Endothelial cell of umbilical vein (primary cell): ENCODE data around the gene SMIM31. TPM values are rescaled to one million over a fixed set of nuclear protein-coding genes. Genes with fewer than 3 reads are reported as not detected.

Experiments
- BruUV-seq: library from RNA; stranded (reverse); fragments of 400-500 nt; replicated peaks from 2 replicates; lab custom pipeline; 2021; lab: Mats Ljungman, UMichigan
- CTCF ChIA-PET: fragments of 300-600, 350-600 bp; sonication (Branson Sonifier 250); formaldehyde crosslinking; loops from one replicate; lab custom pipeline; 2021; ENCODE audit warnings: antibody characterized with exemption, inconsistent platforms; lab: Charles Lee
- POLR2A ChIA-PET: fragments of 300-600, 350-600 bp; sonication (Branson Sonifier 250); formaldehyde crosslinking; loops from one replicate; lab custom pipeline; 2021; ENCODE audit warnings: antibody characterized with exemption, inconsistent platforms; lab: Charles Lee
- DNase-seq: peaks from one replicate; pipeline ENCODE4 v3.0.0-alpha.2; 2011; ENCODE audit warnings: low read depth, low spot score
- FAIRE-seq: peaks from 2 replicates; lab custom pipeline; 2011; peaks lifted over from hg19 to GRCh38; lab: Jason Lieb, UNC
- H2AFZ ChIP-seq: 2 replicates; pipeline ENCODE4 v1.6.0; 2012; ENCODE audit warnings: low read depth, low read length, control low read depth, inconsistent platforms
- H3K27ac ChIP-seq: 2 replicates; pipeline ENCODE4 v1.5.1; 2011; ENCODE audit warnings: low read depth, mild to moderate bottlenecking, control low read depth, low read length, moderate library complexity; ENCODE audit not compliant: insufficient read depth
- H3K27me3 ChIP-seq, 2 experiments: 2 replicates each; pipeline versions ENCODE4 v1.6.0 to v1.6.1; 2011; ENCODE audit warnings: low read length in 2 of 2, mixed read lengths in 1 of 2; ENCODE audit not compliant: control insufficient read depth in 2 of 2, insufficient read depth in 2 of 2
- H3K36me3 ChIP-seq, 2 experiments: 2 replicates in 1 of 2; 3 replicates in 1 of 2; pipeline ENCODE4 v1.5.1; 2011; ENCODE audit warnings: low read length in 2 of 2, mild to moderate bottlenecking in 1 of 2, moderate library complexity in 1 of 2; ENCODE audit not compliant: control insufficient read depth in 2 of 2, insufficient read depth in 2 of 2; ENCODE audit errors: extremely low read depth in 1 of 2
- H3K4me1 ChIP-seq: 3 replicates; pipeline ENCODE4 v1.5.1; 2011; ENCODE audit warnings: mild to moderate bottlenecking, low read length; ENCODE audit not compliant: control insufficient read depth, insufficient read depth; ENCODE audit errors: extremely low read depth
- H3K4me2 ChIP-seq: 2 replicates; pipeline ENCODE4 v1.6.1; 2011; ENCODE audit warnings: low read length, control low read depth, mixed read lengths; ENCODE audit not compliant: insufficient read depth
- H3K4me3 ChIP-seq, 3 experiments: fragments of 200-600 bp in 1 of 3; sonication (generic), shearing (Covaris generic) in 1 of 3; replicated peaks in 1 of 3; 2 replicates each; pipeline ENCODE4 v1.5.1; 2011 to 2016; ENCODE audit warnings: control low read depth in 3 of 3, low read length in 3 of 3, mild to moderate bottlenecking in 2 of 3, inconsistent platforms in 1 of 3, low read depth in 1 of 3, moderate library complexity in 1 of 3; ENCODE audit not compliant: insufficient read depth in 1 of 3
- H3K79me2 ChIP-seq: 2 replicates; pipeline ENCODE4 v1.6.0; 2012; ENCODE audit warnings: low read length, inconsistent platforms; ENCODE audit not compliant: control insufficient read depth, insufficient read depth
- H3K9ac ChIP-seq: replicated peaks from 2 replicates; pipeline ENCODE3; 2011; ENCODE audit warnings: low read length, control low read depth; ENCODE audit not compliant: insufficient read depth; ENCODE audit errors: extremely low read depth
- H3K9me1 ChIP-seq: replicated peaks from 3 replicates; pipeline ENCODE4 v1.6.0; 2011; ENCODE audit warnings: mild to moderate bottlenecking, low read length; ENCODE audit not compliant: control insufficient read depth, insufficient read depth; ENCODE audit errors: extremely low read depth
- H3K9me3 ChIP-seq: replicated peaks from 2 replicates; pipeline ENCODE4 v1.5.1; 2012; ENCODE audit warnings: low read length, inconsistent platforms; ENCODE audit not compliant: control insufficient read depth, insufficient read depth
- H4K20me1 ChIP-seq: replicated peaks from 2 replicates; pipeline ENCODE3; 2011; ENCODE audit warnings: mild to moderate bottlenecking, low read length; ENCODE audit not compliant: control insufficient read depth, insufficient read depth; ENCODE audit errors: extremely low read depth
- CTCF ChIP-seq, 2 donors: IDR thresholded peaks; 1 replicate in 1 of 2; 2 replicates in 1 of 2; pipeline ENCODE4 v1.5.1; 2011; ENCODE audit warnings: low read length in 2 of 2, mild to moderate bottlenecking in 2 of 2, moderate library complexity in 2 of 2, control low read depth in 1 of 2, inconsistent platforms in 1 of 2, low read depth in 1 of 2; ENCODE audit not compliant: insufficient read depth in 1 of 2; ENCODE audit errors: extremely low read depth in 1 of 2
- EZH2 ChIP-seq: IDR thresholded peaks from 2 replicates; pipeline ENCODE4 v1.6.1; 2012; ENCODE audit warnings: borderline replicate concordance, low read depth, mild to moderate bottlenecking, moderate library complexity, low read length, inconsistent platforms; ENCODE audit not compliant: severe bottlenecking
- FOS ChIP-seq: IDR thresholded peaks from 2 replicates; pipeline ENCODE4 v1.6.1; 2011; ENCODE audit warnings: mild to moderate bottlenecking, low read length, moderate library complexity, borderline replicate concordance; ENCODE audit not compliant: insufficient read depth
- GATA2 ChIP-seq: IDR thresholded peaks from 2 replicates; pipeline ENCODE4 v1.7.0; 2011; ENCODE audit warnings: low read depth, mild to moderate bottlenecking, moderate library complexity, mixed read lengths, low read length; ENCODE audit not compliant: insufficient read length, insufficient read depth
- JUN ChIP-seq: IDR thresholded peaks from 2 replicates; pipeline ENCODE4 v1.6.1; 2011; ENCODE audit warnings: borderline replicate concordance, low read depth; ENCODE audit not compliant: insufficient read length, insufficient read depth
- MAX ChIP-seq: IDR thresholded peaks from 2 replicates; pipeline ENCODE4 v1.6.1; 2011; ENCODE audit not compliant: insufficient read depth, insufficient read length
- MYC ChIP-seq: IDR thresholded peaks from one replicate; pipeline ENCODE4 v1.6.1; 2011; ENCODE audit warnings: mild to moderate bottlenecking, low read depth, low read length
- POLR2A ChIP-seq: IDR thresholded peaks from 2 replicates; pipeline ENCODE4 v1.6.1; 2012; ENCODE audit warnings: low read depth, mild to moderate bottlenecking, control low read depth, low read length
- POLR2AphosphoS5 ChIP-seq: IDR thresholded peaks from 2 replicates; pipeline ENCODE4 v1.6.1; 2012; ENCODE audit warnings: low read depth, mild to moderate bottlenecking, control low read depth, low read length, moderate library complexity; ENCODE audit not compliant: insufficient read depth
- dilution Hi-C: fragments of 300-500 bp; cut with MboI; formaldehyde crosslinking; loops from one replicate; pipeline ENCODE4 v1.15.0; 2019; ENCODE audit warnings: low sequenced_read_pairs; ENCODE audit not compliant: extremely low pct_ligation_motif_present
- intact Hi-C: fragments of 100-400 bp; cut with micrococcal nuclease; formaldehyde crosslinking; loops from one replicate; pipeline ENCODE4 v1.10.0; 2022
- polyA plus RNA-seq, 4 experiments: library from polyadenylated mRNA; depleted of rRNA in 3 of 4; stranded (reverse) in 3 of 4; unstranded in 1 of 4; fragments of >200 nt; gene quantifications; 2 replicates each; pipeline versions ENCODE4 v1.2.1 to v1.2.3, GENCODE V29; 2011 to 2012; ENCODE audit warnings: missing spikeins in 1 of 4
- small RNA-seq: library from RNA; depleted of rRNA; stranded (forward); fragments of <200 nt; gene quantifications from one replicate; pipeline ENCODE3, GENCODE V24; 2012; ENCODE audit warnings: low replicate concordance, low read depth; ENCODE audit not compliant: insufficient read depth, insufficient read length
- total RNA-seq: library from RNA; stranded (reverse); gene quantifications from 2 replicates; pipeline ENCODE4 v1.2.3, GENCODE V29; 2021

SMIM31 gene
- total and polyA plus RNA-seq, 2 donors (not counting 3 experiments of a cell fraction or from before 2014, with no cell fraction given) = not detected

- Histone ChIP-seq H2AFZ (no peak overlapping the region), H3K4me1 (no peaks in the 10 kb centered on the region), H3K9me3 (no peaks in the 10 kb centered on the region), H3K9me1 (no peaks in the 10 kb centered on the region), H3K79me2 (no peaks in the 10 kb centered on the region), H4K20me1 (no peaks in the 10 kb centered on the region), H3K4me3 (no peak overlapping the region), H3K36me3 (no peaks in the 10 kb centered on the region), H3K9ac (no peak overlapping the region), H3K27me3 (no peaks in the 10 kb centered on the region), H3K4me2 (no peak overlapping the region), H3K27ac (no peak overlapping the region)
- DNase-seq (no peak), FAIRE-seq (no peak)
- intact Hi-C loops = no loop called here
- TF ChIP-seq MYC = no peak
- TF ChIP-seq EZH2 = no peak
- no peak for TF ChIP-seq JUN
- no peak for TF ChIP-seq CTCF (IDR thresholded peaks at IDR 0.05; ENCODE audit: extremely low read depth in 1 of 2, insufficient read depth in 1 of 2, low read depth in 1 of 2, low read length in 2 of 2)
- TF ChIP-seq MAX = no peak
- TF ChIP-seq GATA2 = no peak
- no peak for TF ChIP-seq POLR2AphosphoS5
- TF ChIP-seq POLR2A = no peak
- no peak for TF ChIP-seq FOS
- CTCF ChIA-PET = no interaction called here
- POLR2A ChIA-PET = no interaction called here
- dilution Hi-C loops = no loop called here
- no TSS peak for BruUV-seq
These were observed 94.2 kb downstream of the SMIM31 start for GRCh38 chr4:164847967-164848649.

Small RNA genes lying within 50 kb of the gene (small RNA-seq; reads per million reads assigned to genes)
- gene RNU6-668P = not detected

Other genes with a start within 250 kb of the SMIM31 start
- gene APELA, start 123.0 kb downstream of the SMIM31 start, total RNA-seq = not detected in 2 replicates
- not detected in 2 replicates for gene APELA, start 123.0 kb downstream of the SMIM31 start, polyA plus RNA-seq
- 0.22 TPM in 1 of 2 replicates, not detected in the other for gene TRIM61, start 223.5 kb downstream of the SMIM31 start, total RNA-seq
- not detected in 2 replicates for gene TRIM61, start 223.5 kb downstream of the SMIM31 start, polyA plus RNA-seq